ENCODE measurements around the gene SPG7.
"Not testable (repeated sequence)": the region's sequence is repeated elsewhere in the genome, so short reads cannot be mapped to it uniquely, and the experiment has no call there.

The SPG7 gene

DNA sequence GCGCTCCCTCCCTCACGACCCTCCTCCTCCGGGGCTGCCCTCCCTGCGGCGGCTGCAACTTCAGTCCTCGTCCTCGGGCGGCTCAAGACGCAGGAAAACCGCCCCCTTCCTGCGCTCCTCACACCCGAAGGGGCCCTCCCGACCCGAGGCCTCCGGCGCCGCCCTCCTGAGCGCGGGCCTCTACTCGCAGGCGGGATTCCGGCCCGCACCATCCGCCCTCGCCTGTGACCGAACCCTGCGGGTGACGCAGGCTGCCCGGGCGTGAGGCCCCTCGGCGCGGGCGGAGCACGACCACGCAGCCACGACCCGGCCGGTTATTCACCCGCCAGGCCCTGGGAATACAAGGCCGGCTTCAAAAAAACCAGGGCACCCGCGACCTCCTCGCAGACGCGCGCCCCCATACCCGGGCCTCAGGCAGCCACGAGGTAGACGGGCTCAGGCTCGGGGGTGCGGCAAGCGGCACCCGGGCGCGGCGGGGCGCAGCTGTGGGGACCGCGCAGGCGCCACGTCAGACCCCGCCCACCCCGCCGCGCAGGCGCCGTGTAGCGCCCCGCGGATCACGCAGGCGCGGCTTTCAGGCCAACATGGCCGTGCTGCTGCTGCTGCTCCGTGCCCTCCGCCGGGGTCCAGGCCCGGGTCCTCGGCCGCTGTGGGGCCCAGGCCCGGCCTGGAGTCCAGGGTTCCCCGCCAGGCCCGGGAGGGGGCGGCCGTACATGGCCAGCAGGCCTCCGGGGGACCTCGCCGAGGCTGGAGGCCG lies at the start of gene SPG7:
Gene SPG7, plus strand, starts transcription at position 570 of the 757 bp plus-strand sequence. Its CDS starts 15 bp downstream, at position 585.
- no peak for DNase-seq (ENCODE audit: low read depth)

DNA sequence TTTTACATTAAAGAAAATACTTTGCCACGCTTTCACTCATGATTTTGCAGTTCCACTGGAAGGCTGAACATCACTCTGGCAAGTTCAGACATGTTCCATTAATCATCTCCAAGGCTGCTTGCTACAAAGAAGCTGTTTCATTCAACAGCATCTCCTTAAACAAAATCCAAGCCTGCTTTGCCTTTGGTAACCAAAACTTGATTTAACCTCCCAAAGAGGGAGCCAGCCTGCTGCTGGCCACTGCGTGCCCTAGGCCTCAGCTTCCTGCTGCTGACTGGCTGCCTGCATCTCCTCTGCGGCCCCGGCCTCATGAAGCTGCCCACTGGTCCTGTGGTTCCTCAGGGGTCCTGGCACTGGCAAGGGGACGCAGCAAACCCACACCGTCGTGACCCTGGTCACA lies 49.7 kb upstream of the SPG7 start:
- DNase-seq (ENCODE audit: low read depth) = no peak

DNA sequence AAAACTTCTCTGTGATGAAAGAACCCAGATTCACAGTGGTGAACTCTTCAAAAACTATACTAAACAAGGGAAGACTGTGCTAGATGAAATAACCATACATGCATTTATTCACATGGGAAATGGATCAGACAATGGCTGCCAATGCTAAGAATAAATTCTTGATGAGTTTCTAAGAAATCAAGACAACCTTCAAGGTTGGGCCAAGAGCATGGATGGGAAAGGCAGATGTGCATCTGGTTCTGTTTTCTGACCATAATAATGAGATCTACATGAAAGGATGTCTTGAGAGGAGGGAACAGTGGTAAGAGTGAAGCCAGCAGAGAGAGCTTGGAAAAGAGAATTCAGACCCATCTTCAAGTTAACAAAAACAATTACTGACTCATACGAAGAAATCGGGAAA lies 49.2 kb upstream of the SPG7 start:
- no peak for DNase-seq (ENCODE audit: low read depth)

DNA sequence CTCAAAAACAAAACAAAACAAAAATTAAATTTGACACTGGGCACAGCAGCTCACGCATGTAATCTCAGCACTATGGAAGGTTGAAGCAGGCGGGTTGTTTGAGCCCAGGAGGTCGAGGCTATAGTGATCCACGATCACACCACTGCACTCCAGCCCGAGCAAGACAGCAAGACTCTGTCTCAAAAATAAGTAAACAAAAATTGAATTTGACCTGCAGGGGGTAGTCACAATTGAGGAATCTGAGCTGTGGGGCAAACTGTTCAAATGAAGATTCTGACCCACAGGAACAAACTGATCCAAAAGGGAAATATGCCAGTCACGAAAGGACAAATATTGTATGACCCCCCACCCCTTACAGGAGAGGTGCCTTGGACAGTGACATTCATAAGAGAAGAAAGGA lies 47.6 kb upstream of the SPG7 start:
- DNase-seq (ENCODE audit: low read depth) = no peak

DNA sequence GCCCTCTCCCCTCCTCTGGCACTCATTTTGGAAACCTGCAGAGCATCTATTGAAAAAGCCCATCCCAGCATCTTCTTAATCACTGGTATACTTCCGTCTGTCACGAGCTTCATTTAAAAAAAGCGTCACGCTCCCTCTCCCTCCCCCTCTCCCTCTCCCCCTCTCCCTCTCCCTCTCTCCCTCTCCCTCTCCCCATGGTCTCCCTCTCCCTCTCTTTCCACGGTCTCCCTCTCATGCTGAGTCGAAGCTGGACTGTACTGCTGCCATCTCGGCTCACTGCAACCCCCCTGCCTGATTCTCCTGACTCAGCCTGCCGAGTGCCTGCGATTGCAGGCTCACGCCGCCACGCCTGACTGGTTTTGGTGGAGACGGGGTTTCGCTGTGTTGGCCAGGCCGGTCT lies 46.3 kb upstream of the SPG7 start:
- not testable (repeated sequence) for DNase-seq (ENCODE audit: low read depth)

DNA sequence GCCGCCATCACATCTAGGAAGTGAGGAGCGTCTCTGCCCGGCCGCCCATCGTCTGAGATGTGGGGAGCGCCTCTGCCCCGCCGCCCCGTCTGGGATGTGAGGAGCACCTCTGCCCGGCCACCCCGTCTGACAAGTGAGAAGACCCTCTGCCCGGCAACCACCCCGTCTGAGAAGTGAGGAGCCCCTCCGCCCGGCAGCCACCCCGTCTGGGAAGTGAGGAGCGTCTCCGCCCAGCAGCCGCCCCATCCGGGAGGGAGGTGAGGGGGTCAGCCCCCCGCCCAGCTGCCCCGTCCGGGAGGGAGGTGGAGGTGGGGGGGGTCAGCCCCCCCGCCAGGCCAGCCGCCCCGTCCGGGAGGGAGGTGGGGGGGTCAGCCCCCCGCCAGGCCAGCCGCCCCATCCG lies 45.6 kb upstream of the SPG7 start:
- not testable (repeated sequence) for DNase-seq (ENCODE audit: low read depth)

DNA sequence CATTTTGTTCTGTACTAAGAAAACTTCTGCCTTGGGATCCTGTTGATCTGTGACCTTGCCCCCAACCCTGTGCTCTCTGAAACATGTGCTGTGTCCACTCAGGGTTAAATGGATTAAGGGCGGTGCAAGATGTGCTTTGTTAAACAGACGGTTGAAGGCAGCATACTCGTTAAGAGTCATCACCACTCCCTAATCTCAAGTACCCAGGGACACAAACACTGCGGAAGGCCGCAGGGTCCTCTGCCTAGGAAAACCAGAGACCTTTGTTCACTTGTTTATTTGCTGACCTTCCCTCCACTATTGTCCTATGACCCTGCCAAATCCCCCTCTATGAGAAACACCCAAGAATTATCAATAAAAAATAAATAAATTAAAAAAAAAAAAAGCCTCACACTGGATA lies 44.9 kb upstream of the SPG7 start:
- not testable (repeated sequence) for DNase-seq (ENCODE audit: low read depth)

DNA sequence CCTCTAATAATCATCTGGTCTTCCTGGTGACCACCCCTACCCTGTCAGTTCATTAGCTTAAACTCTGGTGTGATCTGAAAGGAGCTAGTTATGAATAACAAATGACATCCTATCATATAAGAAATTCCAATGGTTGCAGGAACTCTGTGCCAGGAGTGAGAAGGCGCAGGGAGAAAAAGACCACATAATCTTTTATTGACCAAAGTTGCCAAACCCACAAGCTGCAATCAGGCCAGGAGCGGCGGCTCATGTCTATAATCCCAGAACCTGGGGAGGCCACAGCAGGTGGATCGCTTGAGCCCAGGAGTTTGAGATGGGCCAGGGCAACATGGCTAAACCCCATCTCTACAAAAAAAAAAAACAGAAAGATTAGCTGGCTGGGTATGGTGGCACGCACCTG lies 41.3 kb upstream of the SPG7 start:
- no peak for DNase-seq (ENCODE audit: low read depth)

DNA sequence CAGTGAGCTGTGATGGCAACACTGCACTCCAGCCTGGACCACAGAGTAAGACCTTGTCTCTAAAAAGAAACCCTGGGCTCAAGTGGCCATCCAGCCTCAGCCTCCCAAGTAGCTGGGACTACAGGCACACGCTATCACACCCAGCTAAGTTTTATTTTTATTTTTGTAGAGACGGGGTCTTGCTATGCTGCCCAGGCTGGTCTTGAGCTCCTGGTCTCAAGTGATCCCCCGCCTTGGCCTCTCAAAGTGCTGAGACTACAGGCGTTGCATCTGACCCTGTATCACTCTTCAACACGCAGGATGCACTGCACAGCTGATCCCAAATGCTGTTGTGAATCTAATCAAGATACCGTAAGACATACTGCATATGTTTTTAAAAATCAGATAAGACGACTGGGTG lies 40.8 kb upstream of the SPG7 start:
- no peak for DNase-seq (ENCODE audit: low read depth)

DNA sequence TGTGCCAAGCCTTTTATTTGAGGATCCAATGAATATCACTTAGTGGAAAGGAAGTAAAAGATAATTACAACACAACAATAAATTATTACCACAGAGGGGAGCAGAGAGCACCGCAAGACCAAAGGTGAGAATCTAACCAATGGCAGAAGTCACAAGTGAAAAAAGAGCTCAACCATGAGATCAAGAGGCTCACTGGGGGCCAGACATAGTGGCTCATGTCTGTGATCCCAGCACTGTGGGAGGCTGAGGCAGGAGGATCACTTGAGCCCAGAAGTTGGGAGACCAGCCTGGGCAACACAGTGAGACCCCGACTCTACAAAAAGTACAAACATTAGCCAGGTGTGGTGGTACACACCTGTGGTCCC lies 35.5 kb upstream of the SPG7 start:
- DNase-seq (ENCODE audit: low read depth) = no peak

DNA sequence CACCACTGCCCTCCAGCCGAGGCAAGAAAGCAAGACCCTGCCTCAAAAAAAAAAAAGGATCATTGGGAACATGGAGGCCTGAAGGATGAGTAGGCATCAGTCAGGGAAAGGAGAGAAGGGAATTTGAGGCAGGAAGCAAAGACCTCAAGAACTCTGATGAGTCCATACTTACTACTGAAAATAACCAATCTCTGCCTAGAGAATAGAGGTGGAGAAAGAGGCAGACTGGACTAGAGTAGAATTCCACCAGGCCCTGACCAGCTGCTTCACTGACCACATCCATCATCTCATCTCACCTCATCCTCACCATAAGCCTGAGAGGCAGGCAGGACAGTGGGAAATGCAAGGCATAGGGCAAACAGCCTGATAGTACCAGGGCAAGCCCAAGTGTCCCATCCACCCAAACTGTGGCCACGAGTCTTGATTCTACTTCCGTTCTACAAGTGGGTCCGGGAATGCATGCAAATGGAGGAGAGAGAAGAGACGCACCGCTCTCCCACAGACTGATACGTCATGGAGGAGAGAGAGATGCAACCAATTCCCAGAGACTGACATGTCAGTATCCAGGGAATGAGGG lies 35.0 kb upstream of the SPG7 start:
- no peak for DNase-seq (ENCODE audit: low read depth)

DNA sequence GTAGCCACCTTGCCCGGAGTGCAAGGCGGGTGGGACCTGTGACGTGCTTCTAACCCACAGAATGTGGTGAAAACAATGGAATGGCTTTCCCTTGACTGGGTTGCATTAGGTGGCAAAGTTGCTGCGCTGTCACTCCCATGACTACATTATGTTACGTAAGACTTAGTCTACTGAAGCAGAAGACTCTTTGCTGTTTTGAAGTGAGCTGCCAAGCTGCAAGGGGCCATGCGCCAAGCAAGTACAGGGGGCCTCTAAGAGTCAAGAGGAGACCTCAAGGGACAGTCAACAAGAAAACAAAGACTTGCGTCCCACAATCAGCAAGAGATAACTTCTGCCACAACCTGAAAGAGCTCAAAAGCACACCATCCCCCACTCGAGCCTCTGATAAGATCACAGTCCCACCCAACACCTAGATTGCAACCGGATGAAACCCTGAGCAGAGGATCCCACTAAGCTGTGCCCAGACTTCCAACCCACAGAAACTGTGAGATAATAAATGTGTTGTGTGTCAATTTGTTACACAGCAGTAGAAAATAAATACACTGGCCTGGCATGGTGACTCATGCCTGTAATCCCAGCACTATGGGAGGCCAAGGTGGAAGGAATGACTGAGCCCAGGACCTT lies 34.3 kb upstream of the SPG7 start:
- no peak for DNase-seq (ENCODE audit: low read depth)

DNA sequence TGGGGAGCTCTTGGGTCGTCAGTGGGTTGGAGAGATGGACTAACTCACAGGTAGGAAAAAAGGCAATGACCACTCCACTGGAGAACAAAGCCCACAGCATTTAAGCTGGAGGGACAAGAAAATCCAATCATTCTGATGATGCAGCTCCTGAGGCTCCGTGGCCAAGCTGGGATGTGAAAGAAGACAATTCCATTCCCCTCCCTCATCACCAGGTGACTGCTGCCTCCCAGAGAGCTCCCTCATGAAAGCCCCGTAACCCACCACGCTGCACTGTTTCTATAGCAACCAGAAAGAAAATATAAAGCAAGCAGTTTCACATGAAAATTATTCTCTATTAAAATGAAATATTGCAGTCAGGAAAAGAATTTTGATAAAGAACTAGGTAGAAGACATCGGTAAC lies 33.1 kb upstream of the SPG7 start:
- no peak for DNase-seq (ENCODE audit: low read depth)

DNA sequence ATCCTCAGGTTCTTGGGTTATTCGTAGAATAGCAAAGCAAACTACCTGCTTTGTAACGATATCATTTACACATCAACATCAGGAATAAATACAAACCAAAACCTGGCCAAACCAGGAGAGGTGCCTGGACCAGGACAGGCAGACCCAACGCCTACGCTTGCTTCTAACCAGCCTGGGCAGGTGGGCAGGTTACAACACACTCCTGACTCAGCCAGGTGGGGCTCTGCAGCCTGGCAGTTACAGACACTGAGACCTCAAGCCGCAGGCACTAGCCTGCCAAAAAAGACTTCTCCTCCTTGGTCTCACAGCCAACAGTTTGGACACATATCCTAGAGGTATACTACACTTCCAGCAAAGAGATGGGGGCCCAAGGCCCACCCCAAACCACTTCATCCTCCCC lies 31.8 kb upstream of the SPG7 start:
- DNase-seq (ENCODE audit: low read depth) = no peak

DNA sequence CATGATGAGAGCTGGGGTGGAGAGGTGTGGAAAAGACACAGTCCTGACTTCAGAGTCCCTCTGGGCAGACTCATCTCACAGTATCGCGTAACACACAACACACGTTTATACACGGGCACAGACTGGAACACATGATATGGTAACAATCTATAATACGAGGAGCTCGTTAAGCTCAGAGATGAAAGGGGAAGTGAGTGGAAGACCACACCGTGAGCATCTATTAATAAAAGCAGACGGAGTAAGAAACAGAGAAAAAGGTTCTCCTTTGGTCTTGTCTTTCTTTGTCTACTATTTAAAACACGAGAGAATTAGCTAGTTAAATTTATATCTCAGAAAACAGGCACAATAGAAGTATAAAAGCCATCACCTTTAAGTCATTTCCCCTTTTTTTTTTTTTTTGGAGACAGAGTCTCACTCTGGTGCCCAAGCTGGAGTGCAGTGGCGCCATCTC lies 31.4 kb upstream of the SPG7 start:
- no peak for DNase-seq (ENCODE audit: low read depth)

DNA sequence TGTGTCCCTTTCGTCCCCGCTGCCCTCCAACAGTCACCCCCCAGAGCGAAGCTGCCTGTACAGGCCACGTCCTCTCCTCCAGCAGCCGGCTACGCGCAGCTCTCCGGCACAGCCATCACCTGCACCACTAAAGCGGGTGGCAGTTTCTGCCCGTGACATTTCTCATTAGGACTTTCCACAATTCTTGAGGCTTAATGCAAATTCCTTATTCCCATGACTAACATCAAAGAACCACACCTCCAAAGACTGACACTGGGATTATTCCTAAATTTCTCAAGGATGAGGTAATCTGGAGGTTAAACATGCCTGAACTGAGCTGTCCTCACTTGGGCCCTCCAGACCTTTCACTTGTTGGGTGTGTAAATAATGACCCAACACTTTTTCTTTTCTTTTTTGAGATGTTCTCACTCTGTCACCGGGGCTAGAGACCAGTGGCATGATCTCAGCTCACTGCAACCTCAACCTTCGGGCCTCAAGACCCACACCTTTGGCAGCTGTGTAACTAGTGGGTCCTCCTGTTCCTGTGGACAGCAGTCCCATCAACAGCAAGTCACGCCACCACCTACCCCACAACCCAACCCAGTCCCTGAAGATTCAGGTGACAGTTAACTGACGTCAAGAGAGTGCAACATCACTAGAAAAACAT lies 29.5 kb upstream of the SPG7 start:
- DNase-seq (ENCODE audit: low read depth) = peak; percentile 37

DNA sequence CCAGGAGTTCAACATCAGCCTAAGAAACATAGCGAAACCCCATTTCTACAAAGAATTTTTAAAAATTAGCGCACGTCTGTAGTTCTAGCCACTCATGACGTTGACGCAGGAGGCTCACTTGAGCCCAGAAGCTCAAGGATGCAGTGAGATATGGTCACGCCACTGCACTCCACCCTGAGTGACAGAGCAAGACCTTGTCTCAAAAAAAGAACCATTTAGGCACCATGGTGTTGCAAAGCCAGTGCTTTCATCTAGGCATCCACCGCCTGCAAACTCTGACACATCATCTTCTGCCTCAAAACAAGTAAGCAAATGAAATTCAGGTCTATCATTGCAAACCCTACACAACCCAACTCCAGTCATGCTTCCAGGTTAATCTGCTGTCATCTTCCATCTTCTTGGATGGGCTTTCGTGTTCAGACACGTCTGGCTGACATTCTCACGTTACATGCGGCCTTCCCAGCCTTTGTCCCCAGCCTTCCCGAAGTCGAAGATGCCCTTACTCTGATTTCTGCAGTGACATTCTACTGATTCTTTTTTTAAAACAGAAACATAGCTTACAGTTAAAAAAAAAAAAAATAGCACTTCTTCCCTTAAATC lies 26.7 kb upstream of the SPG7 start:
- DNase-seq (ENCODE audit: low read depth) = no peak

DNA sequence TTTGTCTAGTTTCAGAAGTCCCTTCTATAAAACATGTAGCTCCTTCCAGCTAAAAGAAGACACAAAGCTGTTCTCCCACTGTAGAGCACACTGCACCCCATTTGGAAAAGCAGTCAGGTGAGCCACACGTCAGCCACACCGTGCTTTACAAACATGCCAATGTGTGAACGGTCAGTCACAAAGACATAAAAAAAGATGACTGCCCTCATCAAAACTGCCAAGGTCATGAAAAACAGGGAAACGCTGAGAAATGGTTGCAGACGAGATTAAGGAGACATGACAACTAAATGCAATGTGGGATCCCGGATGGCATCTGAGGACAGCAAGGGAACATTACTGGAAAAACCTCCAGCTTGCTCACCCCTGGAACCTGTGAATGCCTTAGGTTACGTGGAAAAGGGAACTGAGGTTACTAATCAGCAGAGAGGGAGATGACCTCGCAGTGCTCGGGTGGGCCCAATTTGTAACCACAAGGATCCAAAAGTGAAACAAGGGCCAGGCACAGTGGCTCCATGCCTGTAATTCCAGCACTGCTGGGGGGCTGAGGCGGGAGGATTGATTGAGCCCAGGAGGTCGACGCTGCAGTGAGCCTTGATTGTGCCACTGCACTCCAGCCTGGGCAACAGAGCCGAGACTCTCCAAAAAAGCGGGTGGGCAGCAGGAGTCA lies 25.9 kb upstream of the SPG7 start:
- no peak for DNase-seq (ENCODE audit: low read depth)

DNA sequence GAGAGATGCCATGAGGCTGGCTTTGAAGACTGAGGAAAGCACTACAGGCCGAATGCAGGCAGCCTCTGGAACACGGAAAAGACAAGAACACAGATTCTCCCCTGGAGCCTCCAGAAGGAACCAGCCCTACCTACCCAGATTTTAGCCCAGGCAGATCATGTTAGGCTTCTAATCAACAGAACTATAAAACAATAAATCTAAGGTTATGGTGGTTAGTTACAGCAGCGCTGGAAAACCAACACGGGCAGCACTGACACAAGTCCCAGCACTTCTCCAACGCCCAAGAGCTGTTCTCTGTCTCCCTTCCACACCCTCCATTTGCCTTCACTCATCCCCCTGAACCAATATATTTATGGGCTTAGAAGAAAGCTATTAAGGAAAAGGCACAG lies 25.4 kb upstream of the SPG7 start:
- no peak for DNase-seq (ENCODE audit: low read depth)

DNA sequence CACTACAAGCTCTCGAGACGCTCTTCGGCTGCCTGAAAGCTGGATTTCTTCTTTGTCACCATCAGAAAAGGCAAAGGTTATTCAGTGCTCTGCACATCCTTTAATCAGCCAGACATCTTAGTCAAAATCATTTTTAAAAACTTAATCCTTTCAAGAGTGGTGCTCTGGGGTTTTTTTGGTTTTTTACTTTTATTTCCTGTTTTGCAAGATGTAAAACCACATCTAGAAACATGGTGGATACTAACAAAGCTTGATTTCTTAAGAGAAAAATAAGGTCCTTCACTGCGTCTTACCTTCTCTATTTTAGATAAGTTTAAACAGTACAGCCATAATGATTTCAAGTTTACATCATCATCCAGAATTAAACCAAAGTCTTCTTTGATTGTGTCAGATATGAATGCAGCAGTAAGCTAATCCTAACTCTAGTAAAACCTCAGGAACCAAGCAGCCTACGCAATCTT lies 24.1 kb upstream of the SPG7 start:
- DNase-seq (ENCODE audit: low read depth) = no peak

DNA sequence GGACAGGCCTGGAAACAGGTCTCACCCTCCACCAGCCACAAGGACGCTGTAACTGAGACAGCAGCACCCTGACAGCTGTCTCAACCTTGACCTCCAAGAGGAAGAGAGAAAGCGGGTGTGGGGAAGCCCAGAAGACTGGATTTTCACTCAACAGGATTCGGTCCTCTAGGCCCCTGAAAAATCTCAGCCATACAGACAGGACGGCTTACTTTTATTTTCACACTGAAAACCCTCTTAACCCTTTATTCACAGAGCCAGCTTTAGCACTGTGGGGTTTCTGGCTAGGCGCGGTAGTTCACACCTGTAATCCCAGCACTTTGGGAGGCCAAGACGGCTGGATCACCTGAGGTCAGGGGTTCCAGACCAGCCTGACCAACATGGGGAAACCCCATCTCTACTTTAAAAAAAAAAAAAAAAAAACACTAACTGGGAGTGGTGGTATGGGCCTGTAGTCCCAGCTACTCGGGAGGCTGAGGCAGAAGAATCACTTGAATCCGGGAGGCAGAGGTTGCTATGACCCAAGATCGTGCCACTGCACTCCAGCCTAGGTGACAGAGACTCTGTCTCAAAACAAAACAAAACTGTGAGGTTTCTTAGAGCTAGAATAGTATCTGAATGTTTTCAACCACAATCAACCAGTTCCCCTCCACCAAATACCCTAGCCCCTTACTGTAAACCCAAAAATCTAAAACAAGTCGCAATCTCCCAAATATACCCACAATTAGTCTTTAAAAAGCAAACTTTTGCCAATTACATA lies 23.1 kb upstream of the SPG7 start:
- DNase-seq (ENCODE audit: low read depth) = no peak

Data from HS-5 (cell line).